Measurements from ENCODE around the gene NKX2-3.

DNA sequence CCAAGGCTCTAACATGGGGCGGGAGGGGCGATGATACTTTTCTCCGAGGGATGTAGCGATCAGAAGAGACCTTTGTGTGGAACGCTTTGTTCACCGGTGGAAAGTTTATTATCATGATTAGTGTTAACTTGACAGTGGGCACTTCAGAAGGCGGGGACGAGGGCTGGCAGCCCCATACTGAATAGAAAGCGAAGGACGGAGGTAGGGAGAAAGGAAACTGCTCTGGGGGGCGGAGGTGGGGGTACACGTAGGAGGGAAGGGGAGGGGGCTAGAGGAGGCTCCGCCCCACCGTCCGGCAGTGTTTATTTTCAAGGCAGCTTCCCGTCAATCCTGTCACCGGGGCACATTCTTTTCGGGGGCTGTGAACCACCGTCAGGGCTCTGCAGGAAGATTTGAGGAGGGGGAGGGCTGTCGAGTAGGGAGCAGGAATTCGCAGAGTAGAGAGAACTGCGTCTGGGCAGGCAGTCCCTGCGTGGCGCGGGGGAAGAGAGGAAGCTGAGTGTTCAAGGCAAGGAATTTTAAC lies 9.4 kb upstream of the NKX2-3 start:
- TF ChIP-seq, protein P1, sequence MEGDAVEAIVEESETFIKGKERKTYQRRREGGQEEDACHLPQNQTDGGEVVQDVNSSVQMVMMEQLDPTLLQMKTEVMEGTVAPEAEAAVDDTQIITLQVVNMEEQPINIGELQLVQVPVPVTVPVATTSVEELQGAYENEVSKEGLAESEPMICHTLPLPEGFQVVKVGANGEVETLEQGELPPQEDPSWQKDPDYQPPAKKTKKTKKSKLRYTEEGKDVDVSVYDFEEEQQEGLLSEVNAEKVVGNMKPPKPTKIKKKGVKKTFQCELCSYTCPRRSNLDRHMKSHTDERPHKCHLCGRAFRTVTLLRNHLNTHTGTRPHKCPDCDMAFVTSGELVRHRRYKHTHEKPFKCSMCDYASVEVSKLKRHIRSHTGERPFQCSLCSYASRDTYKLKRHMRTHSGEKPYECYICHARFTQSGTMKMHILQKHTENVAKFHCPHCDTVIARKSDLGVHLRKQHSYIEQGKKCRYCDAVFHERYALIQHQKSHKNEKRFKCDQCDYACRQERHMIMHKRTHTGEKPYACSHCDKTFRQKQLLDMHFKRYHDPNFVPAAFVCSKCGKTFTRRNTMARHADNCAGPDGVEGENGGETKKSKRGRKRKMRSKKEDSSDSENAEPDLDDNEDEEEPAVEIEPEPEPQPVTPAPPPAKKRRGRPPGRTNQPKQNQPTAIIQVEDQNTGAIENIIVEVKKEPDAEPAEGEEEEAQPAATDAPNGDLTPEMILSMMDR (IDR thresholded peaks at IDR 0.05 in 8 of 11, conservative IDR thresholded peaks at IDR 0.05 in 3 of 11): no peak
- peak in 1 of 3 donors; percentile 21 for TF ChIP-seq POLR2A (IDR thresholded peaks at IDR 0.05)
- TF ChIP-seq POLR2AphosphoS5 (IDR thresholded peaks at IDR 0.05): peak in 2 of 3 donors; percentile 51 to 78
